Nephron (organoid): ENCODE results near the gene GLB1L3.

Experiments
- H3K27ac Mint-ChIP-seq, 3 experiments: 2 replicates each; pipeline ENCODE4 v1.8.0; 2020; ENCODE audit warnings: mixed read lengths in 3 of 3, mild to moderate bottlenecking in 2 of 3, moderate library complexity in 1 of 3
- H3K27me3 Mint-ChIP-seq: 2 replicates; pipeline ENCODE4 v1.8.0; 2021; ENCODE audit warnings: low read depth, mild to moderate bottlenecking, moderate library complexity, mixed read lengths
- H3K36me3 Mint-ChIP-seq: 2 replicates; pipeline ENCODE4 v1.8.0; 2020; ENCODE audit warnings: low read depth, mixed read lengths
- H3K4me1 Mint-ChIP-seq: 2 replicates; pipeline ENCODE4 v1.8.0; 2020; ENCODE audit warnings: mixed read lengths
- H3K4me3 Mint-ChIP-seq, 3 experiments: 2 replicates each; pipeline ENCODE4 v1.8.0; 2020; ENCODE audit warnings: mild to moderate bottlenecking in 3 of 3, mixed read lengths in 3 of 3, moderate library complexity in 2 of 3
- H3K9me3 Mint-ChIP-seq: 2 replicates; pipeline ENCODE4 v1.8.0; 2020; ENCODE audit warnings: mixed read lengths
- CTCF ChIP-seq, 3 experiments: fragments of 200-600 bp; sonication (generic); IDR thresholded peaks; one replicate each; pipeline ENCODE4 v1.5.0; 2021; ENCODE audit warnings: antibody characterized with exemption in 3 of 3; ENCODE audit not compliant: unreplicated experiment in 3 of 3

GLB1L3 gene

GRCh38 chr11:134266440-134266839, 9.7 kb upstream of the GLB1L3 start:
- peaks cover 28% of the 10 kb centered on the region for H3K27me3 Mint-ChIP-seq

GRCh38 chr11:134266841-134267251, 9.3 kb upstream of the GLB1L3 start:
- H3K27ac Mint-ChIP-seq: no peak overlapping the region
- H3K9me3 Mint-ChIP-seq: no peaks in the 10 kb centered on the region
- peaks cover 32% of the 10 kb centered on the region for H3K27me3 Mint-ChIP-seq
- peaks cover 11% of the 10 kb centered on the region for H3K36me3 Mint-ChIP-seq
- TF ChIP-seq CTCF (IDR thresholded peaks at IDR 0.05; ENCODE audit: unreplicated experiment in 3 of 3): no peak
- no peak overlapping the region for H3K4me3 Mint-ChIP-seq
- no peaks in the 10 kb centered on the region for H3K4me1 Mint-ChIP-seq

More at GRCh38 chr11:134266440-134266839, 9.7 kb upstream of the GLB1L3 start:
- no peaks in the 10 kb centered on the region for H3K9me3 Mint-ChIP-seq
- peaks cover 11% of the 10 kb centered on the region for H3K36me3 Mint-ChIP-seq
- H3K4me3 Mint-ChIP-seq: no peak overlapping the region
- no peak overlapping the region for H3K27ac Mint-ChIP-seq
- no peaks in the 10 kb centered on the region for H3K4me1 Mint-ChIP-seq
- TF ChIP-seq CTCF (IDR thresholded peaks at IDR 0.05; ENCODE audit: unreplicated experiment in 3 of 3): no peak

DNA sequence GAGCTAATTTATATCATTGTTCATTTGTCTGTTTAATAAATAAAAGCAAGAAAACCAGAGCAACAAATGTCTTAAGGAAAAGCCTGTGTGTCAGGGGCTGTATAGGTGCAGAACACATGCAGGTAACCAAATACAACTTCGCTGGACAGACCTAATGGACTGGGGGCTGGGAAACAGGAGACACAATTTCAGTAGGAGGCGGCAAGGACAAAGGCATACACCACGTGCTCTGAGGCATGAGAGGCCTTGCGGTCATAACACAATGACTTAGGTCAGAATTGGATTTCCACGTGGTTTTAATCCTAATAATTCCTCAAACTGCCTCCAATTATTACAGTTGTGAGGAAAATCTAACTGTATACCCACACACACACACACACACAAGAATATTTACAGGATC, 8.7 kb upstream of the GLB1L3 start:
- Mint-ChIP-seq H3K27me3 (peaks cover 38% of the 10 kb centered on the region), H3K27ac (no peak overlapping the region), H3K9me3 (no peaks in the 10 kb centered on the region), H3K36me3 (peaks cover 11% of the 10 kb centered on the region), H3K4me1 (peaks cover 3% of the 10 kb centered on the region), H3K4me3 (no peak overlapping the region)
- no peak for TF ChIP-seq CTCF (IDR thresholded peaks at IDR 0.05; ENCODE audit: unreplicated experiment in 3 of 3)

DNA sequence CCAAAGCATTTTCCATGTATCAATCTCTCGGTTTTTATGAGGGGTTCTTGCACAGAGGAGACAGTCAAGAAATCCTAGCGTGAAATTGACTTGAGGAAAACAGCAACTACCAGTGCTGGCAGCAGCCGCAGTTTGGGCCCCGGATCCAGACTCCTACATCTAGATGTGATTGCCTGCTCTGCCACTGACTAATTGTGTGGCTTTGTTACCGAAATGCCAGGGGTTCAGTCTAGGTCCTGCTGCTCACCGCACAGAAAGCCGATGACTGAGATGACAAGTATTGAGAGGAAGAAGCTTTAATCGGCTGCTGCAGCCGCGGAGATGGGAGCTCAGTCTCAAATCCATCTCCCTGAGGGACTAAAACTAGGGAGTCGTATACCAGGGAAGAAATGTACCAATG, 8.2 kb upstream of the GLB1L3 start:
- Mint-ChIP-seq H3K36me3 (peaks cover 11% of the 10 kb centered on the region), H3K27ac (no peak overlapping the region), H3K27me3 (peaks cover 43% of the 10 kb centered on the region), H3K4me3 (no peak overlapping the region), H3K4me1 (peaks cover 4% of the 10 kb centered on the region), H3K9me3 (no peaks in the 10 kb centered on the region)
- TF ChIP-seq CTCF (IDR thresholded peaks at IDR 0.05; ENCODE audit: unreplicated experiment in 3 of 3): no peak

DNA sequence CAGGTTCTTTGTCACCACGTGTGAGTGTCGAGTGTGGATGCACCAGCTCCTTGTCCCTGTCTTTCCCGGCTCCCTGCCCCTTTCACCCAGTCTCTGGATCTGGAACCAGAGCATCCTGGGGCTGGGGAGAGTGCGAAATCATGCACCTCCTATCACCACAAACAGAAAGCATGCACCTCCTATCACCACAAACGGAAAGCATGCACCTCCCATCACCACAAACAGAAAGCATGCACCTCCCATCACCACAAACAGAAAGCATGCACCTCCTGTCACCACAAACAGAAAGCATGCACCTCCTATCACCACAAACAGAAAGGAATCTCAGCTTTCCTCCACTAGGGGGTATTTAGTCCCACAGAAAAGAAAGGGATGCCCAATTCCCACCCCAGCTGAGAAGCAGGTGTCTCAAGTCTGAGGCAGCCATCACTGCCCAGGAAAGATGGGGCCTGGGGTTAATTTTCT, 5.9 kb upstream of the GLB1L3 start:
- no peak overlapping the region for H3K27ac Mint-ChIP-seq
- no peak overlapping the region for H3K4me3 Mint-ChIP-seq
- no peaks in the 10 kb centered on the region for H3K9me3 Mint-ChIP-seq
- TF ChIP-seq CTCF (IDR thresholded peaks at IDR 0.05; ENCODE audit: unreplicated experiment in 3 of 3): peak in 1 of 3 experiments; percentile 13
- H3K36me3 Mint-ChIP-seq: peaks cover under 1% of the 10 kb centered on the region
- peaks cover 67% of the 10 kb centered on the region for H3K27me3 Mint-ChIP-seq
- peaks cover 7% of the 10 kb centered on the region for H3K4me1 Mint-ChIP-seq

- Mint-ChIP-seq H3K4me1 (peaks cover 14% of the 10 kb centered on the region), H3K36me3 (no peaks in the 10 kb centered on the region), H3K4me3 (no peak overlapping the region), H3K27ac (no peak overlapping the region), H3K27me3 (peaks cover 80% of the 10 kb centered on the region), H3K9me3 (no peaks in the 10 kb centered on the region)
- no peak for TF ChIP-seq CTCF (IDR thresholded peaks at IDR 0.05; ENCODE audit: unreplicated experiment in 3 of 3)
Measured at GRCh38 chr11:134271978-134272377, 4.2 kb upstream of the GLB1L3 start.
